LNCAP (cell line): Measurements from ENCODE around the gene RBFOX1.

Experiments used
- CTCF ChIP-seq: fragments of 450-650 bp; IDR thresholded peaks from 2 replicates; pipeline ENCODE4 v1.5.1; 2017; ENCODE audit warnings: mild to moderate bottlenecking

The RBFOX1 gene

GRCh38 chr16:7391694-7392093, 59.0 kb downstream of the RBFOX1 start:
- TF ChIP-seq CTCF = no peak

GRCh38 chr16:7392206-7392605, 59.6 kb downstream of the RBFOX1 start:
- no peak for TF ChIP-seq CTCF

GRCh38 chr16:7393680-7394079, 61.0 kb downstream of the RBFOX1 start:
- TF ChIP-seq CTCF = no peak

GRCh38 chr16:7394720-7395336, 62.2 kb downstream of the RBFOX1 start:
- no peak for TF ChIP-seq CTCF

- TF ChIP-seq CTCF = no peak
These were observed 65.3 kb downstream of the RBFOX1 start for GRCh38 chr16:7397901-7398300.

GRCh38 chr16:7398536-7398935, 65.9 kb downstream of the RBFOX1 start:
- no peak for TF ChIP-seq CTCF

GRCh38 chr16:7399296-7399695, 66.7 kb downstream of the RBFOX1 start:
- TF ChIP-seq CTCF = no peak
